OCI-LY1 (cell line): Measurements from ENCODE around the gene GSTT4.

Experiments
- H2AFZ ChIP-seq: fragments of 200-600 bp; sonication (generic), shearing (Covaris generic); 2 replicates; pipeline ENCODE4 v1.6.0; 2014; ENCODE audit warnings: antibody characterized with exemption, mild to moderate bottlenecking, low read length
- H3F3A ChIP-seq: fragments of 200-600 bp; sonication (generic), shearing (Covaris generic); 2 replicates; pipeline ENCODE4 v1.6.0; 2014; ENCODE audit warnings: mild to moderate bottlenecking, antibody characterized with exemption, low read length, moderate library complexity; ENCODE audit not compliant: insufficient read depth
- H3K27ac ChIP-seq: fragments of 200-600 bp; sonication (generic); 2 replicates; pipeline ENCODE4 v1.5.1; 2014; ENCODE audit warnings: low read length, mixed run types, mild to moderate bottlenecking, low read depth; ENCODE audit not compliant: poor library complexity, severe bottlenecking
- H3K27me3 ChIP-seq: fragments of 200-600 bp; sonication (generic); 2 replicates; pipeline ENCODE4 v1.6.0; 2014; ENCODE audit warnings: antibody characterized with exemption, mild to moderate bottlenecking, low read length, moderate library complexity; ENCODE audit not compliant: insufficient read depth
- H3K36me3 ChIP-seq: fragments of 200-600 bp; sonication (generic); 2 replicates; pipeline ENCODE4 v1.6.1; 2014; ENCODE audit warnings: mild to moderate bottlenecking, antibody characterized with exemption, low read length, moderate library complexity, mixed read lengths; ENCODE audit not compliant: insufficient read depth
- H3K4me1 ChIP-seq: fragments of 200-600 bp; sonication (generic); 2 replicates; pipeline ENCODE4 v1.5.1; 2014; ENCODE audit warnings: mild to moderate bottlenecking, low read length, moderate library complexity; ENCODE audit not compliant: insufficient read depth, severe bottlenecking
- H3K4me2 ChIP-seq: fragments of 200-600 bp; sonication (generic), shearing (Covaris generic); 2 replicates; pipeline ENCODE4 v1.6.1; 2014; ENCODE audit warnings: low read length
- H3K4me3 ChIP-seq: fragments of 200-600 bp; sonication (generic); 2 replicates; pipeline ENCODE4 v1.5.1; 2014; ENCODE audit warnings: low read length, low read depth, mild to moderate bottlenecking, mixed read lengths; ENCODE audit not compliant: poor library complexity, severe bottlenecking
- H3K79me2 ChIP-seq: fragments of 200-600 bp; shearing (Covaris generic); 2 replicates; pipeline ENCODE4 v1.6.1; 2016; ENCODE audit warnings: mixed run types, low read length, mixed read lengths; ENCODE audit not compliant: insufficient read depth
- H3K9ac ChIP-seq: fragments of 200-600 bp; sonication (generic), shearing (Covaris generic); 2 replicates; pipeline ENCODE4 v1.6.1; 2014; ENCODE audit warnings: mild to moderate bottlenecking, low read length, mixed read lengths
- H3K9me2 ChIP-seq: fragments of 200-600 bp; sonication (generic), shearing (Covaris generic); 2 replicates; pipeline ENCODE4 v1.6.1; 2014; ENCODE audit warnings: low read depth, mild to moderate bottlenecking, low read length, mixed read lengths
- H3K9me3 ChIP-seq: fragments of 200-600 bp; shearing (Covaris generic); 2 replicates; pipeline ENCODE4 v1.6.1; 2014; ENCODE audit warnings: low read length, mixed read lengths
- H4K20me1 ChIP-seq: fragments of 200-600 bp; sonication (generic), shearing (Covaris generic); 2 replicates; pipeline ENCODE4 v1.6.0; 2016; ENCODE audit warnings: mild to moderate bottlenecking, low read length; ENCODE audit not compliant: insufficient read depth
- CTCF ChIP-seq: fragments of 200-600 bp; sonication (generic), shearing (Covaris generic); IDR thresholded peaks from 2 replicates; pipeline ENCODE4 v1.5.1; 2017; ENCODE audit warnings: mild to moderate bottlenecking, antibody characterized with exemption, low read length, moderate library complexity, mixed read lengths
- EZH2 ChIP-seq: fragments of 200-600 bp; sonication (generic), shearing (Covaris generic); IDR thresholded peaks from 2 replicates; pipeline ENCODE4 v1.8.0; 2017; ENCODE audit warnings: borderline replicate concordance, mixed run types, mild to moderate bottlenecking, antibody characterized with exemption, low read length, moderate library complexity, mixed read lengths

GSTT4 gene

GRCh38 chr22:24021304-24021703 lies 16.1 kb upstream of the GSTT4 start:
- Histone ChIP-seq H3K4me3 (no peak overlapping the region), H4K20me1 (no peaks in the 10 kb centered on the region), H3K9me2 (no peaks in the 10 kb centered on the region), H3F3A (no peaks in the 10 kb centered on the region), H3K9me3 (peaks cover 2% of the 10 kb centered on the region; the same call in 1 of the 2 replicates), H3K27me3 (no peaks in the 10 kb centered on the region), H2AFZ (no peak overlapping the region), H3K4me1 (no peaks in the 10 kb centered on the region), H3K36me3 (peaks cover 18% of the 10 kb centered on the region), H3K79me2 (peaks cover 24% of the 10 kb centered on the region), H3K9ac (no peak overlapping the region), H3K4me2 (no peak overlapping the region), H3K27ac (no peak overlapping the region)
- TF ChIP-seq EZH2: no peak

- no peaks in the 10 kb centered on the region for H3F3A ChIP-seq
- peaks cover 21% of the 10 kb centered on the region for H3K4me1 ChIP-seq
- no peak overlapping the region for H3K9ac ChIP-seq
- no peak overlapping the region for H2AFZ ChIP-seq
- TF ChIP-seq CTCF (no peak), EZH2 (no peak)
- H3K27me3 ChIP-seq: no peaks in the 10 kb centered on the region
- H3K9me2 ChIP-seq: no peaks in the 10 kb centered on the region
- H3K9me3 ChIP-seq: peaks cover 6% of the 10 kb centered on the region; the same call in 1 of the 2 replicates
- H3K27ac ChIP-seq: no peak overlapping the region
- H3K36me3 ChIP-seq: peaks cover 14% of the 10 kb centered on the region
- no peak overlapping the region for H3K4me3 ChIP-seq
- peaks cover 42% of the 10 kb centered on the region for H3K79me2 ChIP-seq
- no peak overlapping the region for H3K4me2 ChIP-seq
- H4K20me1 ChIP-seq: no peaks in the 10 kb centered on the region
Measured at GRCh38 chr22:24016156-24016555, 10.9 kb upstream of the GSTT4 start.

- Histone ChIP-seq H2AFZ (no peak overlapping the region), H3K4me3 (peak overlapping the region; percentile 68), H3K9me2 (no peaks in the 10 kb centered on the region), H3K9ac (peak overlapping the region; percentile 61), H3K4me2 (peak overlapping the region; percentile 90), H3K79me2 (peaks cover 24% of the 10 kb centered on the region), H3K4me1 (peaks cover 21% of the 10 kb centered on the region), H3K27me3 (no peaks in the 10 kb centered on the region; the same call in 1 of the 2 replicates), H3K9me3 (peaks cover 13% of the 10 kb centered on the region), H3K27ac (peak overlapping the region; percentile 12), H4K20me1 (no peaks in the 10 kb centered on the region), H3F3A (no peaks in the 10 kb centered on the region), H3K36me3 (peaks cover 9% of the 10 kb centered on the region)
- TF ChIP-seq CTCF (no peak), EZH2 (no peak)
Measured at GRCh38 chr22:24011735-24012068, 6.4 kb upstream of the GSTT4 start.

DNA sequence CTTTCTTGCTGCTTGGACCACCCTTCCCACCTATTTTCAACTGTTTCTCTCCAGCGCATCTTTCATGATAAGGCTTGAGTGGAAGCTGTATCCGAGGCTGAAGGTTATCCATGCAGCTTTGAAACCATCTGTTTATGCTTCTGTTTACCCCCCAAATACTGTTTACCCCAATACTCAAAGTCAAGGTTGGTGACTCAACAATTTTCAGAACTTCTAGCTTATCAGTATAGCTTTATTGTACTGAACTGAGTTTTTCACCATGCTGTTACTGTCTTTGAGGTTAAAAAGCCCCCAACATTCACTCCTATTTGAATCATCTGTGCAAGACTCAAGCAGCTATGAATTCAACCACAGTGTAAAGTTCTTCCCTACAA lies 4.8 kb upstream of the GSTT4 start:
- Histone ChIP-seq H3K4me3 (no peak overlapping the region), H3K4me1 (peaks cover 21% of the 10 kb centered on the region), H3K9me2 (no peaks in the 10 kb centered on the region), H3F3A (no peaks in the 10 kb centered on the region), H3K27ac (no peak overlapping the region), H3K9me3 (peaks cover 6% of the 10 kb centered on the region; the same call in 1 of the 2 replicates), H3K36me3 (no peaks in the 10 kb centered on the region; the same call in 1 of the 2 replicates), H3K9ac (no peak overlapping the region), H3K79me2 (peaks cover 17% of the 10 kb centered on the region), H3K4me2 (no peak overlapping the region), H4K20me1 (no peaks in the 10 kb centered on the region), H2AFZ (no peak overlapping the region), H3K27me3 (no peaks in the 10 kb centered on the region; the same call in 1 of the 2 replicates)
- TF ChIP-seq CTCF (no peak), EZH2 (no peak)
